K562 (cell line): ENCODE data around the gene CPOX. TPM values are rescaled to one million over a fixed set of nuclear protein-coding genes. Genes with fewer than 3 reads are reported as not detected.

Experiments
- ATAC-seq: fragments of 200-7000 bp; cut with Tn5 transposase; 3 replicates; pipeline ENCODE4 v1.9.1; 2020; ENCODE audit warnings: moderate library complexity
- BruUV-seq: library from RNA; stranded (reverse); fragments of 400-500 nt; replicated peaks from 2 replicates; lab custom pipeline; 2021; lab: Mats Ljungman, UMichigan
- CTCF ChIA-PET: fragments of 300-600 bp; formaldehyde crosslinking; extraction: SDS; loops from one replicate; lab custom pipeline; 2021; ENCODE audit warnings: low intra/inter-chr PET ratio; lab: Yijun Ruan, JAX
- POLR2A ChIA-PET: fragments of 300-600, 350-650 bp; sonication (Branson Sonifier 250); formaldehyde crosslinking; extraction: SDS; loops from one replicate; lab custom pipeline; 2021; ENCODE audit warnings: antibody characterized with exemption, inconsistent platforms; lab: Yijun Ruan, JAX
- DNase-seq, 4 experiments: peaks; one replicate each; pipeline versions ENCODE4 v3.0.0 to v3.0.0-alpha.2; 2011 to 2018; ENCODE audit warnings: low spot score in 3 of 4, mixed read lengths in 3 of 4; ENCODE audit errors: extremely low read depth in 1 of 4
- FAIRE-seq: peaks from 2 replicates; lab custom pipeline; 2011; peaks lifted over from hg19 to GRCh38; lab: Jason Lieb, UNC
- H2AFZ ChIP-seq: 2 replicates; pipeline ENCODE4 v1.6.0; 2011; ENCODE audit warnings: low read depth, low read length, control low read depth, inconsistent platforms
- H3K27ac ChIP-seq: fragments of 200-600 bp; 3 replicates; pipeline ENCODE4 v1.8.0; 2011; ENCODE audit warnings: low read depth, mild to moderate bottlenecking, control low read depth, inconsistent platforms, low read length, moderate library complexity, mixed read lengths; ENCODE audit errors: extremely low read depth
- H3K27me3 ChIP-seq, 2 experiments: fragments of 300-600 bp in 1 of 2; 2 replicates in 1 of 2; 3 replicates in 1 of 2; pipeline versions ENCODE4 v1.6.0 to v1.8.0; 2011; ENCODE audit warnings: inconsistent platforms in 2 of 2, low read length in 2 of 2, mild to moderate bottlenecking in 1 of 2, mixed read lengths in 1 of 2, moderate library complexity in 1 of 2; ENCODE audit not compliant: control insufficient read depth in 2 of 2, insufficient read depth in 2 of 2
- H3K36me3 ChIP-seq: fragments of 300-600 bp; 3 replicates; pipeline ENCODE4 v1.8.0; 2011; ENCODE audit warnings: mild to moderate bottlenecking, low read length, inconsistent platforms; ENCODE audit not compliant: control insufficient read depth, insufficient read depth
- H3K4me1 ChIP-seq, 2 experiments: fragments of 200-600 bp in 1 of 2; replicated peaks in 1 of 2; 2 replicates in 1 of 2; 3 replicates in 1 of 2; pipeline versions ENCODE4 v1.5.1 to v1.8.0; 2011; ENCODE audit warnings: inconsistent platforms in 2 of 2, low read length in 2 of 2, mild to moderate bottlenecking in 1 of 2, mixed read lengths in 1 of 2, moderate library complexity in 1 of 2; ENCODE audit not compliant: control insufficient read depth in 2 of 2, insufficient read depth in 2 of 2
- H3K4me2 ChIP-seq: 2 replicates; pipeline ENCODE4 v1.6.1; 2011; ENCODE audit warnings: low read length, control low read depth, inconsistent platforms, mixed read lengths; ENCODE audit not compliant: insufficient read depth
- H3K4me3 ChIP-seq: fragments of 200-600 bp; sonication (generic), shearing (Covaris generic); 2 replicates; pipeline ENCODE4 v1.5.1; 2016; ENCODE audit warnings: control low read depth, inconsistent platforms
- H3K79me2 ChIP-seq: fragments of 200-600 bp; 3 replicates; pipeline ENCODE4 v1.8.0; 2011; ENCODE audit warnings: low read length, inconsistent platforms; ENCODE audit not compliant: control insufficient read depth, insufficient read depth
- H3K9ac ChIP-seq, 2 experiments: 2 replicates each; pipeline versions ENCODE4 v1.6.0 to v1.6.1; 2011; ENCODE audit warnings: low read depth in 2 of 2, low read length in 2 of 2, control low read depth in 1 of 2, inconsistent platforms in 1 of 2, mild to moderate bottlenecking in 1 of 2, mixed read lengths in 1 of 2; ENCODE audit not compliant: insufficient read depth in 1 of 2
- H3K9me1 ChIP-seq: one replicate; pipeline ENCODE4 v1.6.0; 2011; ENCODE audit warnings: inconsistent platforms, mild to moderate bottlenecking, low read length, moderate library complexity; ENCODE audit not compliant: control insufficient read depth, insufficient read depth
- H3K9me3 ChIP-seq: replicated peaks from 2 replicates; pipeline ENCODE4 v1.5.1; 2011; ENCODE audit warnings: low read depth, low read length, inconsistent platforms; ENCODE audit not compliant: control insufficient read depth, insufficient read depth
- H4K20me1 ChIP-seq: replicated peaks from 2 replicates; pipeline ENCODE4 v1.6.1; 2011; ENCODE audit warnings: low read length, inconsistent platforms, mixed read lengths; ENCODE audit not compliant: control insufficient read depth, insufficient read depth
- CTCF ChIP-seq, 3 experiments: IDR thresholded peaks in 2 of 3; conservative IDR thresholded peaks in 1 of 3; 2 replicates each; pipeline ENCODE4 v1.5.1; 2011 to 2012; ENCODE audit warnings: low read length in 3 of 3, mild to moderate bottlenecking in 3 of 3, control low read depth in 2 of 3, improper control_type of control experiment in 1 of 3, inconsistent platforms in 1 of 3, low read depth in 1 of 3, mixed read lengths in 1 of 3, moderate library complexity in 1 of 3; ENCODE audit not compliant: insufficient read depth in 2 of 3
- NCOA6 ChIP-seq: fragments of 450-650 bp; IDR thresholded peaks from 2 replicates; pipeline ENCODE4 v1.6.1; 2017; ENCODE audit warnings: mild to moderate bottlenecking
- SMARCE1 ChIP-seq: fragments of 450-650 bp; IDR thresholded peaks from 2 replicates; pipeline ENCODE4 v1.7.1; 2016; ENCODE audit warnings: mild to moderate bottlenecking
- WGBS: fragments of 100-300 bp; shearing (Covaris generic); methylation state at CpG from one replicate; pipeline ENCODE4 v1.1.6; 2016; ENCODE audit warnings: low coverage, mixed read lengths; ENCODE audit not compliant: insufficient coverage; ENCODE audit errors: missing lambda C conversion rate; 5-methylcytosine and 5-hydroxymethylcytosine counted together
- in situ Hi-C: fragments of 300-500 bp; cut with MboI; formaldehyde crosslinking; loops from 4 replicates; pipeline ENCODE4 v1.15.0; 2018; ENCODE audit warnings: inconsistent platforms, mixed read lengths
- intact Hi-C: fragments of 100-400 bp; cut with micrococcal nuclease; formaldehyde crosslinking; loops from 2 replicates; pipeline ENCODE4 v1.14.2; 2022
- polyA plus RNA-seq, 8 experiments: library from polyadenylated mRNA; depleted of rRNA in 4 of 8; stranded (reverse) in 5 of 8; unstranded in 3 of 8; fragments of >200 nt; fragmentation: Nextera tagmentation in 2 of 8; fragmentation: Illumina TruSeq in 1 of 8; extraction: Ambion mirVana in 2 of 8; extraction: Trizol in 1 of 8; gene quantifications; 2 replicates each; pipeline versions ENCODE4 v1.2.1 to v1.2.3, GENCODE V29; 2011 to 2014; ENCODE audit warnings: inconsistent platforms in 1 of 8, missing spikeins in 1 of 8
- total RNA-seq, 7 experiments: library from RNA; depleted of rRNA in 6 of 7; stranded (reverse); fragments of >200 nt in 6 of 7; fragmentation: Illumina TruSeq in 2 of 7; extraction: Trizol in 2 of 7; gene quantifications; 2 replicates each; pipeline versions ENCODE4 v1.2.1 to v1.2.3, GENCODE V29; 2011 to 2021; ENCODE audit warnings: low replicate concordance in 1 of 7

The CPOX gene
- total and polyA plus RNA-seq, 9 of the 15 experiments (the other 6 are each of a cell fraction or from before 2014, with no cell fraction given): 14.6 to 82.1 (median 24.8) TPM

DNA sequence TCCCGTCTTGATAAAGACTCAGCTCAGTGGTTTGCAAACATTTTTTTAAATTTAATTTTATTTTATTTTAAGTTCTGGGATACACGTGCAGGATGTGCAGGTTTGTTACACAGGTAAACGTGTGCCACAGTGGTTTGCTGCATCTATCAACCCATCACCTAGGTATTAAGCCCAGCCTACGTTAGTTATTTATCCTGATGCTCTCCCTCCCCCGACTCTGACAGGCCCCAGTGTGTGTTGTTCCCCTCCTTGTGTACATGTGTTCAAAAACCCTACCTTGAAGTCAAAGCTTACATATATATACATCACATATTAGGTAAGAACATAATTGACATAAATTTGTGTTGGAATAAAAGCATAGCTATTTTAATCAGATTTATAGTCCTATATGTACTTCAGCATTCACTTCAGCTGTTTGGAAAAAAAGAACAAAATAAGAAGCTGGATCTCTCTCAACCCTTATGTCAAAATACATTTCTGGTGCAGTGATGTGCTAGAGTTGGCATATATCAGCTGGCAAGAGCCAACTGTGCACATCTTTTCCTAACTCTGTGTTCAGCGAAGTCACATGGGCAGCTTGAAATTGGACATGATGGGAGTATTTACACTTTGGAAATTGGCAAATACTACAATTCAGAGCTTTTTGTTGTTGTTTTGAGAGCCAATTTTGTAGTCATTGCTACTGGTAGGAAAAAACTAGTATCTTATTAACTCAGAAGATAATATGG is 35.1 kb downstream of the CPOX start:
- intact Hi-C loops: no loop called here
- BruUV-seq: no TSS peak
- WGBS: 25% methylated on average over 6 of the region's 6 CpGs
- H3K9me3 ChIP-seq: no peaks in the 10 kb centered on the region
- POLR2A ChIA-PET: no interaction called here
- in situ Hi-C loops: no loop called here
- H3K79me2 ChIP-seq: no peaks in the 10 kb centered on the region
- no peak for DNase-seq
- no peak for FAIRE-seq
- CTCF ChIA-PET: no interaction called here
- TF ChIP-seq CTCF (IDR thresholded peaks at IDR 0.05 in 2 of 3, conservative IDR thresholded peaks at IDR 0.05 in 1 of 3; ENCODE audit: insufficient read depth in 2 of 3, low read depth in 1 of 3, low read length in 3 of 3) (no peak), SMARCE1 (no peak), NCOA6 (no peak)
- no peaks in the 10 kb centered on the region for H4K20me1 ChIP-seq
- peaks cover 0 to 14% of the 10 kb centered on the region in 2 experiments for H3K4me1 ChIP-seq
- H3K36me3 ChIP-seq: no peaks in the 10 kb centered on the region; the same call in 2 of the 3 replicates
- H3K4me2 ChIP-seq: no peak overlapping the region
- no peak overlapping the region for H3K4me3 ChIP-seq
- no peaks in the 10 kb centered on the region for H3K9me1 ChIP-seq
- H3K27me3 ChIP-seq: no peaks in the 10 kb centered on the region
- no peak overlapping the region for H3K27ac ChIP-seq
- ATAC-seq: no peak
- H3K9ac ChIP-seq: no peak overlapping the region
- no peak overlapping the region for H2AFZ ChIP-seq
